ENCODE data around the gene LRRC2.

DNA sequence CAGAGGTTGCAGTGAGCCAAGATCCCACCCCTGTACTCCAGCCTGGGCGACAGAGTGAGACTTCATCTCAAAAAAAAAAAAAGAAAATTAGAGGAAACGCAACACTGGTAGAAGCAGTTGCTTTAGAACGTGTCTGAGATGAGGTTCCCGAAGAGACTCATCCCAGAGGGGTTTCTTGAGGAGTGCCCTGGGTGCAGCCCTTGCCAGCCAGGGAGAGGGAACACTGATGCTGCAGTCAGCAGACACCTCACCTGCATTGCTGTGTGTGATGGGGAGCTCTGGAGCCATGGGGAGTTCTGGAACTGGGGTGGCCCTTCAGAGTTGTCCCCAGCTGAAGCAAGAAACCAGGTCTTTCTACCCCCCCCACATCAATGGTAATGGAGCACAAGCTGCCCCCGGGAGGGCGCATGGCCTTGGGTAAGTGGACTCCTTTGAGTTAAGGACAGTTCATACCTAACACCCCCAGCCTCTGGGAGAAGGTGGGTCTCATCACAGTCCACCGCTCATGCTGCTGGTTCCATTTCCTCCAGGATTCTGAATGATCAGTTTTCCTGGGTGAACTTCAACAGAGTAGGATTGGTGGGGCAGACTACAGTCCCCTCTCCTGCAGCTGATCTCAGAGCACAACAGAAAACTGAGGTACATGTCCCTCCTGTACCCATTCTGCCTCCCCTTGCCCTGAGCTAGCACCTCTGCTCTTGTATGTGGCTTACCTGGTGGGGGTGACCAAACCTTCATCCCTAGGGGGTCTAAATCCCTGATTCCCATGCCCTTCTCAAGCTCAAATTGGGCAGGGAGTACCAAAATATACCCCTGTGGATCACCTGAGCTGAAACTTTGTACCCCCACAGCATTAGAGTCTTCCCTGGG, 18.7 kb upstream of the LRRC2 start:
- TF ChIP-seq, protein P1, sequence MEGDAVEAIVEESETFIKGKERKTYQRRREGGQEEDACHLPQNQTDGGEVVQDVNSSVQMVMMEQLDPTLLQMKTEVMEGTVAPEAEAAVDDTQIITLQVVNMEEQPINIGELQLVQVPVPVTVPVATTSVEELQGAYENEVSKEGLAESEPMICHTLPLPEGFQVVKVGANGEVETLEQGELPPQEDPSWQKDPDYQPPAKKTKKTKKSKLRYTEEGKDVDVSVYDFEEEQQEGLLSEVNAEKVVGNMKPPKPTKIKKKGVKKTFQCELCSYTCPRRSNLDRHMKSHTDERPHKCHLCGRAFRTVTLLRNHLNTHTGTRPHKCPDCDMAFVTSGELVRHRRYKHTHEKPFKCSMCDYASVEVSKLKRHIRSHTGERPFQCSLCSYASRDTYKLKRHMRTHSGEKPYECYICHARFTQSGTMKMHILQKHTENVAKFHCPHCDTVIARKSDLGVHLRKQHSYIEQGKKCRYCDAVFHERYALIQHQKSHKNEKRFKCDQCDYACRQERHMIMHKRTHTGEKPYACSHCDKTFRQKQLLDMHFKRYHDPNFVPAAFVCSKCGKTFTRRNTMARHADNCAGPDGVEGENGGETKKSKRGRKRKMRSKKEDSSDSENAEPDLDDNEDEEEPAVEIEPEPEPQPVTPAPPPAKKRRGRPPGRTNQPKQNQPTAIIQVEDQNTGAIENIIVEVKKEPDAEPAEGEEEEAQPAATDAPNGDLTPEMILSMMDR (IDR thresholded peaks at IDR 0.05; ENCODE audit: borderline replicate concordance, extremely low read depth, low read length, poor library complexity, severe bottlenecking) = no peak
- no peak for TF ChIP-seq EZH2 (IDR thresholded peaks at IDR 0.05; ENCODE audit: borderline replicate concordance, low read depth, low read length, severe bottlenecking)

Measured in DND-41 (cell line).